Prostate gland (tissue), 2 donors: ENCODE measurements around the gene FTCD. TPM values are rescaled to one million over a fixed set of nuclear protein-coding genes. Genes with fewer than 3 reads are reported as not detected.
"Not testable (repeated sequence)": the region's sequence is repeated elsewhere in the genome, so short reads cannot be mapped to it uniquely, and the experiment has no call there.

ENCODE experiments used
- DNase-seq: peaks from one replicate; pipeline ENCODE4 v3.0.0-alpha.2; 2019; ENCODE audit warnings: low spot score
- H3K27ac ChIP-seq, 2 donors: fragments of 200-600 bp; sonication (generic); 2 replicates each; pipeline ENCODE4 v1.5.1; 2017 to 2019
- H3K27me3 ChIP-seq: fragments of 200-600 bp; sonication (generic); replicated peaks from 2 replicates; pipeline ENCODE4 v1.5.1; 2019; ENCODE audit not compliant: insufficient read depth
- H3K36me3 ChIP-seq, 2 donors: fragments of 200-600 bp; sonication (generic); 1 replicate in 1 of 2; 2 replicates in 1 of 2; pipeline versions ENCODE4 v1.5.1 to v1.8.1; 2017 to 2019
- H3K4me1 ChIP-seq: fragments of 200-600 bp; sonication (generic); replicated peaks from 2 replicates; pipeline ENCODE4 v1.5.1; 2019
- H3K4me3 ChIP-seq, 2 donors: fragments of 200-600 bp; sonication (generic); 2 replicates each; pipeline ENCODE4 v1.5.1; 2017 to 2019
- H3K9me3 ChIP-seq: fragments of 200-600 bp; sonication (generic); 2 replicates; pipeline ENCODE4 v1.5.1; 2017
- CTCF ChIP-seq, 4 experiments: fragments of 200-600 bp in 2 of 4; fragments of 450-650 bp in 2 of 4; sonication (generic) in 2 of 4; IDR thresholded peaks; 1 replicate in 3 of 4; 2 replicates in 1 of 4; pipeline ENCODE4 v1.5.1; 2016 to 2019; ENCODE audit warnings: antibody characterized with exemption in 4 of 4, mild to moderate bottlenecking in 2 of 4, moderate library complexity in 2 of 4
- POLR2A ChIP-seq: fragments of 450-650 bp; IDR thresholded peaks from one replicate; pipeline ENCODE4 v1.6.1; 2016; ENCODE audit warnings: antibody characterized with exemption, mild to moderate bottlenecking
- POLR2AphosphoS5 ChIP-seq: sonication (generic); formaldehyde crosslinking; IDR thresholded peaks from one replicate; pipeline ENCODE4 v1.6.1; 2017; ENCODE audit warnings: antibody characterized with exemption
- WGBS: methylation state at CpG from one replicate; pipeline ENCODE4 v1.1.5; 2018; 5-methylcytosine and 5-hydroxymethylcytosine counted together
- intact Hi-C: fragments of 100-400 bp; cut with DNase I; formaldehyde crosslinking; loops from one replicate; pipeline ENCODE4 v1.14.2; 2022
- total RNA-seq, 2 donors: library from RNA; depleted of rRNA; stranded (reverse); fragments of >200 nt; gene quantifications; one replicate each; pipeline ENCODE4 v1.1.0, GENCODE V29; 2016

FTCD gene
- total RNA-seq, 2 donors from 2014 or later = 1.4 to 19.0 TPM

- peak overlapping the region in 1 of 2 donors; percentile 50 for H3K27ac ChIP-seq
Measured at GRCh38 chr21:46148106-46148505, 7.3 kb downstream of the FTCD start.

GRCh38 chr21:46147429-46147828 lies 8.0 kb downstream of the FTCD start:
- not testable (repeated sequence) for H3K4me1 ChIP-seq, H3K4me3 ChIP-seq, H3K27me3 ChIP-seq, H3K36me3 ChIP-seq, H3K9me3 ChIP-seq
- 85% methylated on average over 12 of the region's 12 CpGs for WGBS
- peak; percentile 57 for DNase-seq
- peak overlapping the region in 1 of 2 donors; percentile 50 for H3K27ac ChIP-seq
- intact Hi-C loops = loop anchor here (10.0 kb wide), 1 partner anchor 137 kb away; the partner anchor contains the start of genes MCM3AP and YBEY
- TF ChIP-seq CTCF (IDR thresholded peaks at IDR 0.05) = peak; percentile 13 to 61 (median 56)

More at GRCh38 chr21:46148106-46148505, 7.3 kb downstream of the FTCD start:
- 80% methylated on average over 11 of the region's 11 CpGs for WGBS
- intact Hi-C loops = loop anchor here (10.0 kb wide), 1 partner anchor 137 kb away; the partner anchor contains the start of genes MCM3AP and YBEY
- H3K4me3 ChIP-seq = no peak overlapping the region
- H3K27me3 ChIP-seq = no peaks in the 10 kb centered on the region
- no peaks in the 10 kb centered on the region for H3K4me1 ChIP-seq
- H3K9me3 ChIP-seq = no peaks in the 10 kb centered on the region
- no peaks in the 10 kb centered on the region for H3K36me3 ChIP-seq
- TF ChIP-seq POLR2AphosphoS5 (no peak), CTCF (IDR thresholded peaks at IDR 0.05) (no peak)
- no peak for DNase-seq

GRCh38 chr21:46146856-46147255 lies 8.5 kb downstream of the FTCD start:
- no peak for DNase-seq
- H3K9me3 ChIP-seq = no peaks in the 10 kb centered on the region
- H3K27ac ChIP-seq = peak overlapping the region; percentile 28 to 50
- no peak overlapping the region for H3K4me3 ChIP-seq
- no peaks in the 10 kb centered on the region for H3K36me3 ChIP-seq
- WGBS = 56% methylated on average over 14 of the region's 14 CpGs
- no peaks in the 10 kb centered on the region for H3K4me1 ChIP-seq
- intact Hi-C loops = loop anchor here (10.0 kb wide), 1 partner anchor 138 kb away; the partner anchor contains the start of genes MCM3AP and YBEY
- H3K27me3 ChIP-seq = no peaks in the 10 kb centered on the region
- TF ChIP-seq POLR2AphosphoS5 = no peak
- TF ChIP-seq POLR2A = no peak
- no peak for TF ChIP-seq CTCF (IDR thresholded peaks at IDR 0.05)

GRCh38 chr21:46145840-46146691 lies 9.3 kb downstream of the FTCD start:
- H3K4me1 ChIP-seq = no peaks in the 10 kb centered on the region
- TF ChIP-seq CTCF (IDR thresholded peaks at IDR 0.05) = no peak
- no peak for TF ChIP-seq POLR2A
- no peak for TF ChIP-seq POLR2AphosphoS5
- WGBS = 88% methylated on average over 55 of the region's 60 CpGs
- H3K27me3 ChIP-seq = no peaks in the 10 kb centered on the region
- no peaks in the 10 kb centered on the region for H3K9me3 ChIP-seq
- intact Hi-C loops = loop anchor here (10.0 kb wide), 1 partner anchor 139 kb away; the partner anchor contains the start of genes MCM3AP and YBEY
- H3K36me3 ChIP-seq = no peaks in the 10 kb centered on the region
- H3K27ac ChIP-seq = peak overlapping the region in 1 of 2 donors; percentile 50
- DNase-seq = no peak
- no peak overlapping the region for H3K4me3 ChIP-seq
